GM18507 (cell line): ENCODE results near the gene TREML4.

Experiments used
- DNase-seq: peaks from one replicate; pipeline ENCODE4 v3.0.0; 2011; ENCODE audit warnings: low read depth; ENCODE audit not compliant: insufficient read length; ENCODE audit errors: extremely low spot score
- FAIRE-seq: peaks from 2 replicates; lab custom pipeline; 2011; peaks lifted over from hg19 to GRCh38; lab: Jason Lieb, UNC

The TREML4 gene

GRCh38 chr6:41275489-41275888 lies 47.3 kb downstream of the TREML4 start:
- FAIRE-seq (no peak), DNase-seq (no peak)

DNA sequence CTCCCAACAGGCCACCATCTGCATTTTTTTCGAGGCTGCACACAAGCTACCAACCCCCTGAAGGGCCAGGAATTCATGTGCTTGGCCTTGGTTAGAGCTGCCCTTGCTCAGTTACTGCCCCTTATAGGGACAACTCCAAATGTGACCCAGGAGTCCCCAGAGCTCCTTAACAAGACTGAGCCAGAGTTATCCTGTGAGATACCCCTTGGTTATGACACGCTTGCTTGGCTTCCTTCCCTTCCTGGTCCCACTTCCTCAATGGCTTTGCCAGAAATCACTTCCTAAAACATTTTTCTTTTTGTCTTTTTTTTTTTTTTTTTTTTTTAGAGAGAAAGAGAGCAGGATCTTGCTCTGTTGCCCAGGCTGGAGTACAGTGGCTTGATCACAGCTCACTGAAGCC lies 49.5 kb downstream of the TREML4 start:
- DNase-seq = no peak
- no peak for FAIRE-seq

DNA sequence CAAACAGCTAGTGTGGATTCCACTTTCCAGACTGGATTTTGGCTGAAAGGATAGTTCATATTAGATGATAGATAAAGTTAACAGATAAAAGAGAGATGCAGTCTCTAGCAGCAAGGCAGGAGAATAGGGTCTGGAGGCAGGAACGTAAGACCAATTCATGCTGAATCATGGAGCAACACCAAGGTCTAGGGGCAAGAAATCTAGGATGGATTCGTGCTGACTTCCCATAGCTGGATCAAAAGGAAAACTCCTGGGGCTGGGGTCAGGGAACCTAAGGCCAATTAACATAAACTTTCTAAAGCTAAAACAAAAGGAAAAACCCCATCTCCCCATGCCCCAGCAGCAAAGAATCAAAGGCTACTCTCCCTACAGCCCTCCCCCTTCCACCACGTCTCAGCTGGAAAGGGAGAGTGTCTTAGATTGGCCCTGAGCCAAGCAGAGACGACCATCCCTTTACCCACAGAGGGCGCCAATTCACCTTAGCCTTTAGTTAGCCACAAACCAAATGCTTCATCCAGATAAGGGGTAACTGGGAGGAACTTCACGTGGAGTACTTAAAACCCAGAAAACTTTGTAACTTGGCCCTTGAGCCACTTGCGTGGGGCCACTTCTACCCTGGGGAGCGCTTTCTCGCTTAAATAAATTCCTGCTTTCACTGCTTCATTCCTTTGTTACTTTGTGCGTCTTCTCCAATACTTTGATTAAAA lies 50.7 kb downstream of the TREML4 start:
- DNase-seq = no peak
- peak; percentile 64 for FAIRE-seq

DNA sequence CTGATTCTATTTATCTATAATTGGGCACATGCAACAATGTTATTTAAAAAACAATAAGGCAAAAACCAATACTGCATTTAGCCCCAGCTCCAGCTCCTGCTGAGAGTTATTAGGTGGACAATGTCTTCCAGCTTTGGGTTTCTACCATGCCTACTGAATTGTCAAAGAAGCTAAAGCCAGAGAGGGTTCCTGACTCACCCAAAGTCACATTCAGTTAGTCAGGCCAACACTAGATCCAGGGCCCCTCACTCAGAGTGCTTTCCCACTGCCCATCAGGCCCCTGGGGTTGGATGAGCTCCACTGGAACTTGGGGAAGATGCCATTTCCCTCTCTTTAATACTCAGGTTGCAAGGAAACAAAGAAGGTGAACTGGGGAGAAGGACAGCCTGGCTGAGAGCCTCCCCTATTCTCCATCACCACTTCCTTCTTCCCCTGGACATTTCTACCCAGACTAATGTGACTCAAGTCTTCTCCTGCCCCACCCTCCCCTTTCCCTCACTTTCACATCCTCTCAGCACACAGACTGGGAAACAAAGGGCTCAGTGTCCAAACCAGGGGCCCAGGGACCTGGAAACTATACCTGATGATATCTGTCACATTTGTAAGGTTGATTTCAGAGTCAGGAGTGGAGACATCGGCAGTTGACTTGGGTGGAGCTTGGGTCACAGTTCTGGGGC lies 52.4 kb downstream of the TREML4 start:
- FAIRE-seq (no peak), DNase-seq (no peak)

GRCh38 chr6:41283600-41283999 lies 55.5 kb downstream of the TREML4 start:
- no peak for DNase-seq
- FAIRE-seq = no peak

DNA sequence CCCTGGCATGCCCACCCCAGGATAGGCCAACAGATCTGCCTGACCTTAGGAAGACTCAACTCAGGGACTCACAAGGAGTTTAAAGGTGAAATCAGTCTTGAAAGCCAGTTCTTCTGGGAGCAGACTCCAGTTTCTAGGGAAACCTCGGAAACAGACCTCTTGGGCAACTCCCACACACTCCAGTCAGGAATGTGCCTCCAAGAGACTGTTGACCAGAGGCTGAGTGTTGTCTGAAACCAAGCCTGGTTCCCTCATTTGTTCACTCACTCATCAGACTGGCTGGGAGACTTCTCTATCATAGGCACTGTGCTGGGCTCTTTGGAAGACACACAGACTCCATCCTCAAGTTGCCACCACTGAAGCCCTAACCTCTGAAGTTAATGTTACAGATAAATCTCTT lies 56.6 kb downstream of the TREML4 start:
- no peak for FAIRE-seq
- DNase-seq = no peak

DNA sequence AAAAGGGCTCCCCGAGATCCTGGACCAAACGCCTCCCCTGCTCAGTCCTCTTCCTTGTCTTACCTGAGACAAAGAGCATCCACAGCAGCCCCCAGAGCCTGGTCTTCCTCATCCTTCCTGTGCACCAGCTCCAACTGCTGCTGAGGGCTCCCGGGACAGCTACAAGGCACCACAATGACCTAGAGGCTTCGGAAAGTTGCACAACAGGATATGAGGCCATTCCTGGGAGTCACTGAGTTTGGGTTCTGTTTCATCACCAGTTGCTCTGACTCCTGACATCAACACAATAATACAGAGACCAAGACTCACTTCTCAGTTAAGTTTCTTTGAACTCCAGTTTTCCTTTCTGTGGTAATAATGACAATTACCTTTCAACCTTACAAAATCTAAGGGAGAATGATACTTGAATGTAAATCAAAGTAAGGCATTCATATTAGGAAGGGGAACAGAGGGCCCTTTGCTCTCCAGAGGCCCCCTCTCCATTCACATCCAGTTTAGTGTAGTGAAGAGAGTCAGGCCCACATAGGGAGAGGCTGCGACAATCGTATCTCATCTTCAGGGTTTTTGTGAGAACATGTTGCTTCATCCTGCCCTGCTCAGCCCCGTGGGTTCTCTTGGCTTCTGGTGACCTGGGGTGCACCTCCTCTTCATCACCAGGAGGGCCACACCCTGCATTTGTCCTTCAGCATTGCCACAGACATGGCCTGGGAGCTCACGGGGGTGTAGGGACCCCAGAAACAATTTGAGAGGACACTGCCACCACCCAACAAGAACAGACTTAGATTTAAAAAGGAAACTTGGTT lies 58.6 kb downstream of the TREML4 start, which contains the start of gene TREM1:
Gene TREM1, minus strand, starts transcription at position 139 of the 803 bp plus-strand sequence. Its CDS starts 27 bp downstream, at position 112.
- FAIRE-seq (no peak), DNase-seq (no peak)

DNA sequence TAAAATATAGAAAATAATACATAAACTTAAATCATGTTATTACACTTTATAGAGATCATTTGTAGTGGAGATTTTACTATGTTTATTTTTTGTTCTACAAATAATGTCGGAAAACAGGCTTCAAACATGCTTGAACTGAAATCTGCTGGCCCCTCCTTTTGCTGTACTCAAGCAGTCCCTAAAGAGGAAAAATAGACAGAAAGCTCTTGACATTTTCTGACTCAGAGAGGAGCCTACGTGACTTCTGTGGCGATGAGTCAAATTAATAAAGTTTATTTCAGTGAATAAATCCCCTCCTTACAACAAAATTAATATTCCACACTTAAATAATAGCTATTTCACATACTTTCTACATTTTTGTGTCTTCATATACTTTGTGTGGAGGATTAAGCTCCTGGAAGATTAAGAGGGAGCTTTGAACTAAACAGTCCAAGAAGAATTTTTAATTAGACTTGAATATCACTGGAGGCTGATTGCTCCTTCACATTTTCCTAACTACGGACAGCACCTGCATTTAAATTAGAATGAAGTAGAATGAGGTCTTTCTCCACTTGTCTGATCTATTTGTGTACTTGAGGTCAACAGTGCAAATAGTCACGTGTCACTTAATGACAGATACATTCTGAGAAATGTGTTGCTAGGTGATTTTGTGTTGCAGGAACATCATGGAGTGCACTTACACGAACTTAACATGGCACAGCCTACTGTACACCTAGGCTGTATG lies 60.0 kb downstream of the TREML4 start:
- no peak for DNase-seq
- FAIRE-seq = peak; percentile 57
